ENCODE measurements around the gene B4GALNT2. TPM values are rescaled to one million over a fixed set of nuclear protein-coding genes. Genes with fewer than 3 reads are reported as not detected.

Gene B4GALNT2
- total and polyA plus RNA-seq, 2 of the 13 experiments (the other 11 are each of a cell fraction or from before 2014, with no cell fraction given): not detected

- TF ChIP-seq ARID4A (CRISPR knock-in tag; IDR thresholded peaks at IDR 0.05; ENCODE audit: borderline replicate concordance): peak; percentile 76
- TF ChIP-seq CSRNP1 (CRISPR knock-in tag; IDR thresholded peaks at IDR 0.05): peak; percentile 97
- peak; percentile 90 for TF ChIP-seq ZNF337 (CRISPR knock-in tag; IDR thresholded peaks at IDR 0.05; ENCODE audit: borderline replicate concordance, low read depth)
- TF ChIP-seq HDAC2 (CRISPR knock-in tag; IDR thresholded peaks at IDR 0.05): peak; percentile 58
- peak; percentile 49 for TF ChIP-seq SRSF1 (optimal IDR thresholded peaks at IDR 0.05; ENCODE audit: low read depth, low read length)
- TF ChIP-seq DBP (CRISPR knock-in tag; IDR thresholded peaks at IDR 0.05; ENCODE audit: not compliant biosample characterization): peak; percentile 91
- TF ChIP-seq PHF8 (CRISPR knock-in tag; IDR thresholded peaks at IDR 0.05): peak; percentile 71
- TF ChIP-seq ZNF605 (CRISPR knock-in tag; IDR thresholded peaks at IDR 0.05): peak; percentile 96
- TF ChIP-seq TP53 (CRISPR knock-in tag; conservative IDR thresholded peaks at IDR 0.05): peak; percentile 87
- peak; percentile 98; the same call in 1 of the 2 replicates for TF ChIP-seq ZNF878 (CRISPR knock-in tag; IDR thresholded peaks at IDR 0.05)
- TF ChIP-seq SIN3A (IDR thresholded peaks at IDR 0.05; ENCODE audit: borderline replicate concordance, low read depth, low read length): peak; percentile 46; the same call in 1 of the 2 replicates
- TF ChIP-seq MIER2 (CRISPR knock-in tag; IDR thresholded peaks at IDR 0.05): peak; percentile 64; the same call in 1 of the 2 replicates
- TF ChIP-seq ZSCAN12 (CRISPR knock-in tag; IDR thresholded peaks at IDR 0.05): peak; percentile 85
- TF ChIP-seq ZFP37 (CRISPR knock-in tag; IDR thresholded peaks at IDR 0.05; ENCODE audit: borderline replicate concordance): peak; percentile 78; the same call in 1 of the 2 replicates
- TF ChIP-seq PHB2 (IDR thresholded peaks at IDR 0.05; ENCODE audit: partially characterized antibody): no peak
- no peak for TF ChIP-seq MTERF4 (CRISPR knock-in tag; IDR thresholded peaks at IDR 0.05)
- peak; percentile 57; the same call in 1 of the 2 replicates for TF ChIP-seq PREB (CRISPR knock-in tag; IDR thresholded peaks at IDR 0.05)
- peak; percentile 61 for TF ChIP-seq ZKSCAN8 (CRISPR knock-in tag; IDR thresholded peaks at IDR 0.05; ENCODE audit: borderline replicate concordance)
- peak; percentile 70 for TF ChIP-seq HDAC1 (CRISPR knock-in tag; IDR thresholded peaks at IDR 0.05)
- peak; percentile 79 for TF ChIP-seq ZBTB7A (CRISPR knock-in tag; IDR thresholded peaks at IDR 0.05)
- TF ChIP-seq ZNF644 (CRISPR knock-in tag; IDR thresholded peaks at IDR 0.05; ENCODE audit: low read depth): peak; percentile 57
Observed at GRCh38 chr17:49191917-49192741, 59.6 kb downstream of the B4GALNT2 start (continued).
